Prostate gland (tissue), 2 donors: ENCODE results near the gene UNC119B. TPM values are rescaled to one million over a fixed set of nuclear protein-coding genes. Genes with fewer than 3 reads are reported as not detected.

ENCODE experiments used
- DNase-seq: peaks from one replicate; pipeline ENCODE4 v3.0.0-alpha.2; 2019; ENCODE audit warnings: low spot score
- H3K27ac ChIP-seq, 2 donors: fragments of 200-600 bp; sonication (generic); 2 replicates each; pipeline ENCODE4 v1.5.1; 2017 to 2019
- H3K27me3 ChIP-seq: fragments of 200-600 bp; sonication (generic); replicated peaks from 2 replicates; pipeline ENCODE4 v1.5.1; 2019; ENCODE audit not compliant: insufficient read depth
- H3K36me3 ChIP-seq, 2 donors: fragments of 200-600 bp; sonication (generic); 1 replicate in 1 of 2; 2 replicates in 1 of 2; pipeline versions ENCODE4 v1.5.1 to v1.8.1; 2017 to 2019
- H3K4me1 ChIP-seq: fragments of 200-600 bp; sonication (generic); replicated peaks from 2 replicates; pipeline ENCODE4 v1.5.1; 2019
- H3K4me3 ChIP-seq, 2 donors: fragments of 200-600 bp; sonication (generic); 2 replicates each; pipeline ENCODE4 v1.5.1; 2017 to 2019
- H3K9me3 ChIP-seq: fragments of 200-600 bp; sonication (generic); 2 replicates; pipeline ENCODE4 v1.5.1; 2017
- CTCF ChIP-seq, 4 experiments: fragments of 200-600 bp in 2 of 4; fragments of 450-650 bp in 2 of 4; sonication (generic) in 2 of 4; IDR thresholded peaks; 1 replicate in 3 of 4; 2 replicates in 1 of 4; pipeline ENCODE4 v1.5.1; 2016 to 2019; ENCODE audit warnings: antibody characterized with exemption in 4 of 4, mild to moderate bottlenecking in 2 of 4, moderate library complexity in 2 of 4
- POLR2A ChIP-seq: fragments of 450-650 bp; IDR thresholded peaks from one replicate; pipeline ENCODE4 v1.6.1; 2016; ENCODE audit warnings: antibody characterized with exemption, mild to moderate bottlenecking
- POLR2AphosphoS5 ChIP-seq: sonication (generic); formaldehyde crosslinking; IDR thresholded peaks from one replicate; pipeline ENCODE4 v1.6.1; 2017; ENCODE audit warnings: antibody characterized with exemption
- WGBS: methylation state at CpG from one replicate; pipeline ENCODE4 v1.1.5; 2018; 5-methylcytosine and 5-hydroxymethylcytosine counted together
- intact Hi-C: fragments of 100-400 bp; cut with DNase I; formaldehyde crosslinking; loops from one replicate; pipeline ENCODE4 v1.14.2; 2022
- total RNA-seq, 2 donors: library from RNA; depleted of rRNA; stranded (reverse); fragments of >200 nt; gene quantifications; one replicate each; pipeline ENCODE4 v1.1.0, GENCODE V29; 2016

The UNC119B gene
- total RNA-seq, 2 donors from 2014 or later = 26.0 to 41.9 TPM

- no peak overlapping the region for H3K4me3 ChIP-seq
- no peaks in the 10 kb centered on the region for H3K36me3 ChIP-seq
- DNase-seq = no peak
- 62% methylated on average over 4 of the region's 4 CpGs for WGBS
- TF ChIP-seq POLR2AphosphoS5 (no peak), POLR2A (no peak), CTCF (IDR thresholded peaks at IDR 0.05) (no peak)
- no peaks in the 10 kb centered on the region for H3K27me3 ChIP-seq
- no peaks in the 10 kb centered on the region for H3K9me3 ChIP-seq
- no peak overlapping the region for H3K27ac ChIP-seq
- no peaks in the 10 kb centered on the region for H3K4me1 ChIP-seq
- intact Hi-C loops = no loop called here
Measured at GRCh38 chr12:120708651-120709050, 1.6 kb upstream of the UNC119B start.

GRCh38 chr12:120710805-120711296 is 593 bp downstream of the UNC119B start:
- Histone ChIP-seq H3K36me3 (no peaks in the 10 kb centered on the region), H3K27me3 (no peaks in the 10 kb centered on the region), H3K4me1 (no peaks in the 10 kb centered on the region), H3K27ac (peak overlapping the region; percentile 92 to 94), H3K9me3 (no peaks in the 10 kb centered on the region), H3K4me3 (peak overlapping the region; percentile 94 to 97)
- 0% methylated on average over 18 of the region's 31 CpGs for WGBS
- intact Hi-C loops = loop anchor here (2.0 kb wide), 2 partner anchors 24 to 130 kb away; partner anchors contain the start of genes MLEC and POP5
- TF ChIP-seq POLR2AphosphoS5 = peak; percentile 5
- no peak for TF ChIP-seq POLR2A
- no peak for TF ChIP-seq CTCF (IDR thresholded peaks at IDR 0.05)
- DNase-seq = no peak

- intact Hi-C loops = loop anchor here (2.0 kb wide), 2 partner anchors 25 to 131 kb away; partner anchors contain the start of genes MLEC and POP5
- WGBS = 11% methylated on average over 6 of the region's 6 CpGs
Measured at GRCh38 chr12:120711411-120711810, 1.2 kb downstream of the UNC119B start.

GRCh38 chr12:120712610-120713009 is 2.4 kb downstream of the UNC119B start:
- WGBS = 38% methylated on average over 6 of the region's 6 CpGs
- H3K36me3 ChIP-seq = peaks cover 4 to 10% of the 10 kb centered on the region in 2 donors
- no peaks in the 10 kb centered on the region for H3K4me1 ChIP-seq
- DNase-seq = no peak
- H3K4me3 ChIP-seq = no peak overlapping the region
- no peaks in the 10 kb centered on the region for H3K27me3 ChIP-seq
- intact Hi-C loops = no loop called here
- H3K9me3 ChIP-seq = no peaks in the 10 kb centered on the region
- no peak overlapping the region for H3K27ac ChIP-seq
- no peak for TF ChIP-seq POLR2AphosphoS5

More at GRCh38 chr12:120711411-120711810, 1.2 kb downstream of the UNC119B start:
- Histone ChIP-seq H3K4me3 (peak overlapping the region; percentile 94 to 97), H3K9me3 (no peaks in the 10 kb centered on the region), H3K27ac (peak overlapping the region; percentile 92 to 94), H3K27me3 (no peaks in the 10 kb centered on the region), H3K36me3 (peaks cover 0 to 1% of the 10 kb centered on the region in 2 donors), H3K4me1 (no peaks in the 10 kb centered on the region)
- TF ChIP-seq POLR2AphosphoS5 = no peak
- no peak for TF ChIP-seq POLR2A
- DNase-seq = no peak

GRCh38 chr12:120713861-120714482 is 3.7 kb downstream of the UNC119B start:
- H3K36me3 ChIP-seq = peaks cover 4 to 20% of the 10 kb centered on the region in 2 donors
- no peaks in the 10 kb centered on the region for H3K27me3 ChIP-seq
- 18% methylated on average over 4 of the region's 4 CpGs for WGBS
- H3K4me1 ChIP-seq = no peaks in the 10 kb centered on the region
- H3K27ac ChIP-seq = no peak overlapping the region
- H3K4me3 ChIP-seq = no peak overlapping the region
- H3K9me3 ChIP-seq = no peaks in the 10 kb centered on the region
- TF ChIP-seq POLR2A (no peak), CTCF (IDR thresholded peaks at IDR 0.05) (peak; percentile 63 to 92 (median 86)), POLR2AphosphoS5 (peak; percentile 53)
- intact Hi-C loops = loop anchor here (2.0 kb wide), 1 partner anchor 65 kb away; no protein-coding TSS in a partner anchor
- DNase-seq = peak; percentile 78

GRCh38 chr12:120718055-120718454 is 7.8 kb downstream of the UNC119B start:
- intact Hi-C loops = no loop called here
- H3K4me3 ChIP-seq = no peak overlapping the region
- H3K9me3 ChIP-seq = no peaks in the 10 kb centered on the region
- H3K27ac ChIP-seq = no peak overlapping the region
- no peaks in the 10 kb centered on the region for H3K27me3 ChIP-seq
- no peak for TF ChIP-seq POLR2A
- no peak for TF ChIP-seq POLR2AphosphoS5
- no peak for TF ChIP-seq CTCF (IDR thresholded peaks at IDR 0.05)
- H3K36me3 ChIP-seq = peaks cover 12 to 27% of the 10 kb centered on the region in 2 donors
- DNase-seq = no peak
- no peaks in the 10 kb centered on the region for H3K4me1 ChIP-seq
- 88% methylated on average over 9 of the region's 9 CpGs for WGBS
